ENCODE results near the gene MATN3.

GRCh38 chr2:20052229-20052851 is 39.9 kb upstream of the MATN3 start:
- TF ChIP-seq CTCF (IDR thresholded peaks at IDR 0.05) (no peak), POLR2AphosphoS5 (IDR thresholded peaks at IDR 0.05) (no peak), POLR2A (IDR thresholded peaks at IDR 0.05) (no peak), EP300 (IDR thresholded peaks at IDR 0.05) (no peak)
